ENCODE measurements around the gene NLRP1.

DNA sequence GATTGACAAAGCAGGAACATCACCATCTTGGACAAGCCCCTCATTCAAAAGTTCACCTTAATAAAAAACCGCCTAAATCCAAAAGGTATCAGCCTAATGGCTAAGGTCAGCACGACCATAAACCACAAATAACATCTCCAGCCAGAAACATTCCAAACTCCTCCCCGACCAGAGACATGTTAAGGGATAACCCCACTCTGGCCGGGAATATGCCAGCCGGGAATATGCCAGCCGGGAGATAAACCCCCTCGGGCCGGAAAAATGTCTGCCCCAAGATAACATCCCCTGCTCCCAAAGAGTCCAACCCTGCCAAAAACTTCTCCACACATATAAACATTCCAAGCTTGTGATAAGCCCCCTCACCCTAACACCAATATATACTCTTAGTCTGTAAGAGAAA is 116.9 kb downstream of the NLRP1 start:
- no peak for TF ChIP-seq EZH2 (IDR thresholded peaks at IDR 0.05; ENCODE audit: borderline replicate concordance, low read depth, low read length, severe bottlenecking)
- TF ChIP-seq, protein P1, sequence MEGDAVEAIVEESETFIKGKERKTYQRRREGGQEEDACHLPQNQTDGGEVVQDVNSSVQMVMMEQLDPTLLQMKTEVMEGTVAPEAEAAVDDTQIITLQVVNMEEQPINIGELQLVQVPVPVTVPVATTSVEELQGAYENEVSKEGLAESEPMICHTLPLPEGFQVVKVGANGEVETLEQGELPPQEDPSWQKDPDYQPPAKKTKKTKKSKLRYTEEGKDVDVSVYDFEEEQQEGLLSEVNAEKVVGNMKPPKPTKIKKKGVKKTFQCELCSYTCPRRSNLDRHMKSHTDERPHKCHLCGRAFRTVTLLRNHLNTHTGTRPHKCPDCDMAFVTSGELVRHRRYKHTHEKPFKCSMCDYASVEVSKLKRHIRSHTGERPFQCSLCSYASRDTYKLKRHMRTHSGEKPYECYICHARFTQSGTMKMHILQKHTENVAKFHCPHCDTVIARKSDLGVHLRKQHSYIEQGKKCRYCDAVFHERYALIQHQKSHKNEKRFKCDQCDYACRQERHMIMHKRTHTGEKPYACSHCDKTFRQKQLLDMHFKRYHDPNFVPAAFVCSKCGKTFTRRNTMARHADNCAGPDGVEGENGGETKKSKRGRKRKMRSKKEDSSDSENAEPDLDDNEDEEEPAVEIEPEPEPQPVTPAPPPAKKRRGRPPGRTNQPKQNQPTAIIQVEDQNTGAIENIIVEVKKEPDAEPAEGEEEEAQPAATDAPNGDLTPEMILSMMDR (IDR thresholded peaks at IDR 0.05; ENCODE audit: borderline replicate concordance, extremely low read depth, low read length, poor library complexity, severe bottlenecking) = no peak

Measured in DND-41 (cell line).